SK-MEL-5 (cell line): Measurements from ENCODE around the gene TAOK1. TPM values are rescaled to one million over a fixed set of nuclear protein-coding genes. Genes with fewer than 3 reads are reported as not detected.

Experiments
- DNase-seq: peaks from one replicate; pipeline ENCODE4 v3.0.0-alpha.2; 2016; ENCODE audit warnings: low read depth, low spot score
- in situ Hi-C: cut with HindIII; loops from 2 replicates; pipeline ENCODE4 v1.10.0; 2016; ENCODE audit warnings: low sequenced_read_pairs, high pct_unique_total_duplicates, low pct_unique_long_range_greater_than_20kb
- total RNA-seq: library from RNA; depleted of rRNA; stranded (reverse); fragments of >200 nt; shearing (Covaris generic); gene quantifications from 2 replicates; pipeline ENCODE4 v1.2.3, GENCODE V29; 2014

The TAOK1 gene
- total RNA-seq, 1 experiment from 2014 or later = 37.3 TPM

- peak; percentile 91 for DNase-seq
- in situ Hi-C loops = no loop called here
These were observed 20.1 kb upstream of the TAOK1 start for GRCh38 chr17:29369831-29370735.

DNA sequence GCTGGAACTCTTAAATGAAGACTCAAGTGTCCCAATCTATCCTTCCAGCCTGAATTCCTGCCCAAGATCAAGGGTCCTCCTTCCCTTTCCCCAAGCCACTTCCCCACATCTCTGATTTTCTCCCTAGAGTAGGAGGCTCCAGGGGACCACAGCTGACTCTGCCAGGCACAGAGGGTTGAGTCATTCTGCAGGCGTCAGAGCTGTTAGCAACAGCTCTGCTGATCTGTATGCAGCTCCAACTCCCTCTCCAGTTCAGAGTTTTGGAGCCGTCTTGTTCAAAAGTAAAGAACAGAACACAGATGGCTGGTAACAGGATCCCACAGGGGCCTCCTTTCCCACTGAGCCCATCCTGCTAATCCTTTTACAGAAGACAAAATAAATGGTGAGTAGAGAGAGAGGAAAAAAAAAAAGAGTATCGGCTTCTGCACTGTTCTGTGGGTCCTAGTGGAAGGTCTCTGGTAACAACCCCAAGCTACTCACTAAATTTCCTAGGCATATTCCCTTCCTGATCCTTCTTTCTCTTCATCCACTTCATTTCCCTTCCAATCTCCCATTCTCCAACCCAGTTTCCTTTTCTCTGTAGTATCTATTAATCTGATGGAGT, 13.4 kb upstream of the TAOK1 start:
- DNase-seq = no peak
- in situ Hi-C loops = no loop called here

GRCh38 chr17:29378500-29378899, 11.7 kb upstream of the TAOK1 start:
- in situ Hi-C loops = no loop called here

GRCh38 chr17:29379084-29379991, 10.8 kb upstream of the TAOK1 start:
- in situ Hi-C loops = no loop called here
- DNase-seq = no peak

More at GRCh38 chr17:29378500-29378899, 11.7 kb upstream of the TAOK1 start:
- no peak for DNase-seq

DNA sequence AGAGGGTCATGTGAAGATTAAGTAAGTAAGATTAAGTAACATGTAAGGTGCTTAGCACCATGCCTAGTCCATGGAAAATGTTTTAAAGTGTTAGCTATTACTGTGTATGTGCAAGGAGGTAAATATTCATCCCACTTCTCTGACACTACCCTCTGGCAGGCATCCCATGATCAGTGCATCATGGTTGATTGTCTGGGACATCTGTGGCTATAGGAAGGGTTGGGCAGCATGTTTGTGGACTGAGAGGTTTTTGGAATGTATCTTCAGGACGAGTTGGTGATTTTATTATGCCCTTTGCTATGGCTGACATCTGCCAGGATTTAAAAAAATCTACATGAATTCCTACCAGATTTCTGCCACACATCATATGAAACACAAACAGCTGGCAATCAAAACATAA, 6.5 kb upstream of the TAOK1 start:
- no peak for DNase-seq
- in situ Hi-C loops = no loop called here

DNA sequence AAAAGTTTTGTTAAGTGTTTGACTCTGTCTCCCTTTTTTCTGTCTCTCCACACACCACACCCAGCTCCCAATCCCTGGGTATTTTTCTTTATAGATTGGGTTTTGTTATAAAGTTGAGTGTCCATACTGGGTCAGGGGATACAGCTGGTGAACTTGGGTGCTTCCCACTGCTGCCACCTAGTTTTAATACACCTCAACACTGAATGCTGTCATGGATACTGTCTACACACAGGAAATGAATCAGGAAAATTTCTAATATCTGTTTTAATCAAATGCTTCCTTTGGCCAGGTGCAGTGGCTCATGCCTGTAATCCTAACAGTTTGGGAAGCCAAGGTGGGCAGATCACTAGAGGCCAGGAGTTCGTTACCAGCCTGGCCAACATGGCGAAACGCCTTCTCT, 5.3 kb upstream of the TAOK1 start:
- in situ Hi-C loops = no loop called here
- DNase-seq = peak; percentile 15

DNA sequence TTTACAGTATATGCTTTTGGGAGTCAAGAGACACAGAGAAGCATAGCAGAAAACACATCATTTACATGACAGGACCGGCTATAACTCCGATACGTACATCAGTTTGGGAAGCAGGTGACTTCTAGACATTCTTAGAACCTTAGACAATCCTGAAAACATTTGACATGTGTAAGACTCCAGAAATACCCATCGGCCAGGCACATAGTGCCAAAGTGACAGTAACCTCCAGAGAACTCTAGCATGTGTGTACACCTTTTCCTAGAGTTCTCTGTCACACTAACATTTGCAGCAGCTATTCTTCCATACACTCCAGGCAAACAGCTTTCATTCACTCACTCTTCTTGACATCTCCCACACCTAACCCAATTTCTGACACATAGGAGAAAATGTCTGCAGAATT, 3.4 kb upstream of the TAOK1 start:
- DNase-seq = no peak
- in situ Hi-C loops = no loop called here

DNA sequence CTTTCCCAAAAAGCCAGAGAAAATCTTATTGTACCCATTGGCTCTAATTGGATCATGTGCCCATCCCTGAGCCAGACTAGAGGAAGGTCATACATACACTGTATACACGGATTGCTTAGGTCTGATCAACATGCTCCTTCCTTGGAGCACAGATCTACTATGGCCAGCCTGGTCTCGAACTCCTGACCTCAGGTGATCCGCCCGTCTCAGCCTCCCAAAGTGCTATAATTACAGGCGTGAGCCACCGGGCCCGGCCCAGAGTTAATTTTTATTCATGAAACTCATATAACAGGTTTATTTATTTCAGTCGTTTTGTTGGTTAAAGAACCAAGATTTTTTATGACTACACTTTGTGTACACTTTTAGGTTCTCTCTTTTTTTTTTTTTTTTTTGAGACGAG, 1.2 kb upstream of the TAOK1 start:
- DNase-seq = no peak
- in situ Hi-C loops = no loop called here

GRCh38 chr17:29390851-29391631, 878 bp downstream of the TAOK1 start:
- in situ Hi-C loops = no loop called here
- peak; percentile 49 for DNase-seq

- in situ Hi-C loops = no loop called here
- DNase-seq = no peak
These were observed 3.3 kb downstream of the TAOK1 start for GRCh38 chr17:29393436-29393835.

DNA sequence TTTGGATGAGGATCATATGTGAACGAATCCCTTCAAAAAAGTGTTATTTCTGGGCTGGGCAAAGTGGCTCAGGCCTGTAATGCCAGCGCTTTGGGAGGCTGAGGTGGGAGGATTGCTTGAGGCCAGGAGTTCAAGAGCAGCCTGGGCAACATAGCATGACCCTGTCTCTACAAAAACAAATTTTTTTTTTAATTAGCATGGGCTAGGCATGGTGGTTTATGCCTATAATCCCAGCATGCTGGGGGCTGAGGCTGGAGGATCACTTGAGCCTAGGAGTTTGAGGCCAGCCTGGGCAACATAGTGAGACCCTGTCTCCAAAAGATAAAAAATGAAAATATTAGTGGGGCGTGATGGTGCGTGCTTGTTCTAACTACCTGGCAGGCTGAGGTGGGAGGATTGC, 4.6 kb downstream of the TAOK1 start:
- no peak for DNase-seq
- in situ Hi-C loops = no loop called here

DNA sequence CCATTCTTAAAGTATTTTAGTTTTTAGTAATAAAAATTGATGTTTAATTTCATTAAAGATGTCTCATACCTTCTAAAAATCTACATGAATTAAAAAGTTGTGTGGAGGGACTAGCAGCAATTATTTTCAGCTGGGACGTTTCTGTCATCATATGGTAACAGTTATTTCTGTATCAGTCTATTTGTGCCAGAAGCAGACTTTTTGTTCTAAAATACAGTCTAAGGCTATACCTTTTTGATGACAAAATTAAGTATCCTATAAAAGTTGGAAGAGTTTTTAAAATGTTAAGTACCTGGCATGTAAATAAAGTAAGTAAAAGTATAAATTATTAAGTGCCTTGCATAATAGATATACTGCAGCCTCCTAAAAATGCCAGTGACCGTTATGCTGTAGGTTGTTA, 5.9 kb downstream of the TAOK1 start:
- in situ Hi-C loops = no loop called here

GRCh38 chr17:29399634-29400033, 9.5 kb downstream of the TAOK1 start:
- DNase-seq = no peak
- in situ Hi-C loops = no loop called here

More for the DNA sequence above, 5.9 kb downstream of the TAOK1 start:
- no peak for DNase-seq

GRCh38 chr17:29400818-29401217, 10.7 kb downstream of the TAOK1 start:
- in situ Hi-C loops = no loop called here

GRCh38 chr17:29401258-29401657, 11.1 kb downstream of the TAOK1 start:
- no peak for DNase-seq
- in situ Hi-C loops = no loop called here

More at GRCh38 chr17:29400818-29401217, 10.7 kb downstream of the TAOK1 start:
- DNase-seq = no peak

DNA sequence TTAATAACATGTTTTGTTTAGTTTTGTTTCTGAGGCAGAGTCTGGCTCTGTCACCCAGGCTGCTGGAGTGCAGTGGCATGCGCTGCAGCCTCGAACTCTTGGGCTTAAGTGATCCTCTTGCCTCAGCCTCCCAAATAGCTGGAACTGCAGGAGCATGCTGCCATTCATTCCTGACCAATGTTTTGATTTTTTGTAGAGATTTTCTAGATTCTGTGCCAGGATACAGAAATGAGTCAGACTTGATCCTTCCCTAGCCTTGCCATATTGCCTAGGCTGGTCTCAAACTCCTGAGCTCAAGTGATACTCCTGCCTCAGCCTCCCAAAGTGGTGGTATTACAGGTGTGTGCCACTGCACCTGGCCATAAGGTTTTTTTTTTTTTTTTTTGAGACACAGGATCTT, 17.7 kb downstream of the TAOK1 start:
- no peak for DNase-seq
- in situ Hi-C loops = no loop called here

- in situ Hi-C loops = no loop called here
- DNase-seq = no peak
These were observed 19.8 kb downstream of the TAOK1 start for GRCh38 chr17:29409963-29410362.
